K562 (cell line): ENCODE measurements around the gene LONRF2. TPM values are rescaled to one million over a fixed set of nuclear protein-coding genes. Genes with fewer than 3 reads are reported as not detected.

Experiments used
- MEIS2 ChIP-seq: fragments of 450-650 bp; IDR thresholded peaks from 2 replicates; pipeline ENCODE4 v1.6.1; 2014; ENCODE audit warnings: mild to moderate bottlenecking; ENCODE audit not compliant: partially characterized antibody
- ZZZ3 ChIP-seq: fragments of 450-650 bp; IDR thresholded peaks from 2 replicates; pipeline ENCODE4 v1.6.1; 2016; ENCODE audit warnings: antibody characterized with exemption, mild to moderate bottlenecking, moderate library complexity
- polyA plus RNA-seq, 8 experiments: library from polyadenylated mRNA; depleted of rRNA in 4 of 8; stranded (reverse) in 5 of 8; unstranded in 3 of 8; fragments of >200 nt; fragmentation: Nextera tagmentation in 2 of 8; fragmentation: Illumina TruSeq in 1 of 8; extraction: Ambion mirVana in 2 of 8; extraction: Trizol in 1 of 8; gene quantifications; 2 replicates each; pipeline versions ENCODE4 v1.2.1 to v1.2.3, GENCODE V29; 2011 to 2014; ENCODE audit warnings: inconsistent platforms in 1 of 8, missing spikeins in 1 of 8
- total RNA-seq, 7 experiments: library from RNA; depleted of rRNA in 6 of 7; stranded (reverse); fragments of >200 nt in 6 of 7; fragmentation: Illumina TruSeq in 2 of 7; extraction: Trizol in 2 of 7; gene quantifications; 2 replicates each; pipeline versions ENCODE4 v1.2.1 to v1.2.3, GENCODE V29; 2011 to 2021; ENCODE audit warnings: low replicate concordance in 1 of 7
- TF ChIP-seq, protein P1 (sequence below): fragments of 450-650 bp; IDR thresholded peaks from 2 replicates; pipeline ENCODE4 v1.6.1; 2016; ENCODE audit warnings: mild to moderate bottlenecking, moderate library complexity
- TF ChIP-seq, protein P2 (sequence below): sonication (generic); formaldehyde crosslinking; IDR thresholded peaks from 2 replicates; pipeline ENCODE4 v1.8.0; 2022; ENCODE audit warnings: missing genetic modification reagents, mild to moderate bottlenecking, borderline replicate concordance

LONRF2 gene
- total and polyA plus RNA-seq, 9 of the 15 experiments (the other 6 are each of a cell fraction or from before 2014, with no cell fraction given), result 0.35 to 5.0 (median 2.7) TPM

DNA sequence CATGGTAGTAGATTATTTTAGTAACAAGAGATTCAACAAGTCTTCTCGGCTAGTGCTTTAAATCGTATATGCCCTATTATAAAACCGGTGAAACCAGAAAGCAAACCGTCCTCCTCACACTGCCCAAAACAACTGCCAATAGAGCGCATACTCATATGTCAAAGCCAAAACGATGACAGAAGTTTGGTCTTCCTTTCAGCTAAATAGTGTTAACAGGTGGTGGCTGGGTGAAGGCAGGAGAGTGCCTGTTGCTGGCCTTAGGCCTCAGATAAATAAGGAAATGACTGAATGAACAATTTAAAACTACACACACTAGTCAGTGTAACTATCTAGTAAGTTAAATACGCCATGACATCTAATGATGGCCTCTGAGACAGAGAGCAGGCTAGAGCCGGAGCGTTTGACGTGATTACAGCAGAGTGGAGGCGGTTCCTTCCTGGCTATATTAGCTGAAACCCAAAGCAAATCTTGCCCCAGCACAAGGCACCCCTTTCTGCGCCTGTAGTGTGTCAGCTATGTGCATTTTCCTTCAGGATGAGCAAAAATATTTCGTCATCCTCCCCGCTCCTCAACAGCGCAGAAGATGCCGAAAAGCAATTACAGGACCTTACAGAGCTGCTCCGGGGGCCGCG lies 1.6 kb downstream of the LONRF2 start (continued):
- TF ChIP-seq, protein P1, sequence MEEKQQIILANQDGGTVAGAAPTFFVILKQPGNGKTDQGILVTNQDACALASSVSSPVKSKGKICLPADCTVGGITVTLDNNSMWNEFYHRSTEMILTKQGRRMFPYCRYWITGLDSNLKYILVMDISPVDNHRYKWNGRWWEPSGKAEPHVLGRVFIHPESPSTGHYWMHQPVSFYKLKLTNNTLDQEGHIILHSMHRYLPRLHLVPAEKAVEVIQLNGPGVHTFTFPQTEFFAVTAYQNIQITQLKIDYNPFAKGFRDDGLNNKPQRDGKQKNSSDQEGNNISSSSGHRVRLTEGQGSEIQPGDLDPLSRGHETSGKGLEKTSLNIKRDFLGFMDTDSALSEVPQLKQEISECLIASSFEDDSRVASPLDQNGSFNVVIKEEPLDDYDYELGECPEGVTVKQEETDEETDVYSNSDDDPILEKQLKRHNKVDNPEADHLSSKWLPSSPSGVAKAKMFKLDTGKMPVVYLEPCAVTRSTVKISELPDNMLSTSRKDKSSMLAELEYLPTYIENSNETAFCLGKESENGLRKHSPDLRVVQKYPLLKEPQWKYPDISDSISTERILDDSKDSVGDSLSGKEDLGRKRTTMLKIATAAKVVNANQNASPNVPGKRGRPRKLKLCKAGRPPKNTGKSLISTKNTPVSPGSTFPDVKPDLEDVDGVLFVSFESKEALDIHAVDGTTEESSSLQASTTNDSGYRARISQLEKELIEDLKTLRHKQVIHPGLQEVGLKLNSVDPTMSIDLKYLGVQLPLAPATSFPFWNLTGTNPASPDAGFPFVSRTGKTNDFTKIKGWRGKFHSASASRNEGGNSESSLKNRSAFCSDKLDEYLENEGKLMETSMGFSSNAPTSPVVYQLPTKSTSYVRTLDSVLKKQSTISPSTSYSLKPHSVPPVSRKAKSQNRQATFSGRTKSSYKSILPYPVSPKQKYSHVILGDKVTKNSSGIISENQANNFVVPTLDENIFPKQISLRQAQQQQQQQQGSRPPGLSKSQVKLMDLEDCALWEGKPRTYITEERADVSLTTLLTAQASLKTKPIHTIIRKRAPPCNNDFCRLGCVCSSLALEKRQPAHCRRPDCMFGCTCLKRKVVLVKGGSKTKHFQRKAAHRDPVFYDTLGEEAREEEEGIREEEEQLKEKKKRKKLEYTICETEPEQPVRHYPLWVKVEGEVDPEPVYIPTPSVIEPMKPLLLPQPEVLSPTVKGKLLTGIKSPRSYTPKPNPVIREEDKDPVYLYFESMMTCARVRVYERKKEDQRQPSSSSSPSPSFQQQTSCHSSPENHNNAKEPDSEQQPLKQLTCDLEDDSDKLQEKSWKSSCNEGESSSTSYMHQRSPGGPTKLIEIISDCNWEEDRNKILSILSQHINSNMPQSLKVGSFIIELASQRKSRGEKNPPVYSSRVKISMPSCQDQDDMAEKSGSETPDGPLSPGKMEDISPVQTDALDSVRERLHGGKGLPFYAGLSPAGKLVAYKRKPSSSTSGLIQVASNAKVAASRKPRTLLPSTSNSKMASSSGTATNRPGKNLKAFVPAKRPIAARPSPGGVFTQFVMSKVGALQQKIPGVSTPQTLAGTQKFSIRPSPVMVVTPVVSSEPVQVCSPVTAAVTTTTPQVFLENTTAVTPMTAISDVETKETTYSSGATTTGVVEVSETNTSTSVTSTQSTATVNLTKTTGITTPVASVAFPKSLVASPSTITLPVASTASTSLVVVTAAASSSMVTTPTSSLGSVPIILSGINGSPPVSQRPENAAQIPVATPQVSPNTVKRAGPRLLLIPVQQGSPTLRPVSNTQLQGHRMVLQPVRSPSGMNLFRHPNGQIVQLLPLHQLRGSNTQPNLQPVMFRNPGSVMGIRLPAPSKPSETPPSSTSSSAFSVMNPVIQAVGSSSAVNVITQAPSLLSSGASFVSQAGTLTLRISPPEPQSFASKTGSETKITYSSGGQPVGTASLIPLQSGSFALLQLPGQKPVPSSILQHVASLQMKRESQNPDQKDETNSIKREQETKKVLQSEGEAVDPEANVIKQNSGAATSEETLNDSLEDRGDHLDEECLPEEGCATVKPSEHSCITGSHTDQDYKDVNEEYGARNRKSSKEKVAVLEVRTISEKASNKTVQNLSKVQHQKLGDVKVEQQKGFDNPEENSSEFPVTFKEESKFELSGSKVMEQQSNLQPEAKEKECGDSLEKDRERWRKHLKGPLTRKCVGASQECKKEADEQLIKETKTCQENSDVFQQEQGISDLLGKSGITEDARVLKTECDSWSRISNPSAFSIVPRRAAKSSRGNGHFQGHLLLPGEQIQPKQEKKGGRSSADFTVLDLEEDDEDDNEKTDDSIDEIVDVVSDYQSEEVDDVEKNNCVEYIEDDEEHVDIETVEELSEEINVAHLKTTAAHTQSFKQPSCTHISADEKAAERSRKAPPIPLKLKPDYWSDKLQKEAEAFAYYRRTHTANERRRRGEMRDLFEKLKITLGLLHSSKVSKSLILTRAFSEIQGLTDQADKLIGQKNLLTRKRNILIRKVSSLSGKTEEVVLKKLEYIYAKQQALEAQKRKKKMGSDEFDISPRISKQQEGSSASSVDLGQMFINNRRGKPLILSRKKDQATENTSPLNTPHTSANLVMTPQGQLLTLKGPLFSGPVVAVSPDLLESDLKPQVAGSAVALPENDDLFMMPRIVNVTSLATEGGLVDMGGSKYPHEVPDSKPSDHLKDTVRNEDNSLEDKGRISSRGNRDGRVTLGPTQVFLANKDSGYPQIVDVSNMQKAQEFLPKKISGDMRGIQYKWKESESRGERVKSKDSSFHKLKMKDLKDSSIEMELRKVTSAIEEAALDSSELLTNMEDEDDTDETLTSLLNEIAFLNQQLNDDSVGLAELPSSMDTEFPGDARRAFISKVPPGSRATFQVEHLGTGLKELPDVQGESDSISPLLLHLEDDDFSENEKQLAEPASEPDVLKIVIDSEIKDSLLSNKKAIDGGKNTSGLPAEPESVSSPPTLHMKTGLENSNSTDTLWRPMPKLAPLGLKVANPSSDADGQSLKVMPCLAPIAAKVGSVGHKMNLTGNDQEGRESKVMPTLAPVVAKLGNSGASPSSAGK, result no peak
- TF ChIP-seq ZZZ3 (no peak), MEIS2 (peak; percentile 5)
- TF ChIP-seq, protein P2, sequence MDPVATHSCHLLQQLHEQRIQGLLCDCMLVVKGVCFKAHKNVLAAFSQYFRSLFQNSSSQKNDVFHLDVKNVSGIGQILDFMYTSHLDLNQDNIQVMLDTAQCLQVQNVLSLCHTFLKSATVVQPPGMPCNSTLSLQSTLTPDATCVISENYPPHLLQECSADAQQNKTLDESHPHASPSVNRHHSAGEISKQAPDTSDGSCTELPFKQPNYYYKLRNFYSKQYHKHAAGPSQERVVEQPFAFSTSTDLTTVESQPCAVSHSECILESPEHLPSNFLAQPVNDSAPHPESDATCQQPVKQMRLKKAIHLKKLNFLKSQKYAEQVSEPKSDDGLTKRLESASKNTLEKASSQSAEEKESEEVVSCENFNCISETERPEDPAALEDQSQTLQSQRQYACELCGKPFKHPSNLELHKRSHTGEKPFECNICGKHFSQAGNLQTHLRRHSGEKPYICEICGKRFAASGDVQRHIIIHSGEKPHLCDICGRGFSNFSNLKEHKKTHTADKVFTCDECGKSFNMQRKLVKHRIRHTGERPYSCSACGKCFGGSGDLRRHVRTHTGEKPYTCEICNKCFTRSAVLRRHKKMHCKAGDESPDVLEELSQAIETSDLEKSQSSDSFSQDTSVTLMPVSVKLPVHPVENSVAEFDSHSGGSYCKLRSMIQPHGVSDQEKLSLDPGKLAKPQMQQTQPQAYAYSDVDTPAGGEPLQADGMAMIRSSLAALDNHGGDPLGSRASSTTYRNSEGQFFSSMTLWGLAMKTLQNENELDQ, result no peak
